Measurements from ENCODE around the gene CGNL1.

CGNL1 gene

GRCh38 chr15:57481038-57481705 lies 104.9 kb downstream of the CGNL1 start:
- in situ Hi-C loops (cut with MboI; ENCODE audit: low pct_unique_long_range_greater_than_20kb, low sequenced_read_pairs, unreplicated experiment): no loop called here

GRCh38 chr15:57485869-57486268 lies 109.6 kb downstream of the CGNL1 start:
- DNase-seq (ENCODE audit: low spot score): no peak
- no peak for TF ChIP-seq CTCF (IDR thresholded peaks at IDR 0.05; ENCODE audit: extremely low read depth, insufficient read depth, missing control alignments)
- in situ Hi-C loops (cut with MboI; ENCODE audit: low pct_unique_long_range_greater_than_20kb, low sequenced_read_pairs, unreplicated experiment): no loop called here

More at GRCh38 chr15:57481038-57481705, 104.9 kb downstream of the CGNL1 start:
- no peak for DNase-seq (ENCODE audit: low spot score)
- no peak for TF ChIP-seq CTCF (IDR thresholded peaks at IDR 0.05; ENCODE audit: extremely low read depth, insufficient read depth, missing control alignments)

GRCh38 chr15:57486833-57487232 lies 110.5 kb downstream of the CGNL1 start:
- in situ Hi-C loops (cut with MboI; ENCODE audit: low pct_unique_long_range_greater_than_20kb, low sequenced_read_pairs, unreplicated experiment): no loop called here
- no peak for DNase-seq (ENCODE audit: low spot score)
- no peak for TF ChIP-seq CTCF (IDR thresholded peaks at IDR 0.05; ENCODE audit: extremely low read depth, insufficient read depth, missing control alignments)

GRCh38 chr15:57489122-57489521 lies 112.8 kb downstream of the CGNL1 start:
- TF ChIP-seq CTCF (IDR thresholded peaks at IDR 0.05; ENCODE audit: extremely low read depth, insufficient read depth, missing control alignments): no peak
- in situ Hi-C loops (cut with MboI; ENCODE audit: low pct_unique_long_range_greater_than_20kb, low sequenced_read_pairs, unreplicated experiment): no loop called here
- DNase-seq (ENCODE audit: low spot score): no peak

- TF ChIP-seq CTCF (IDR thresholded peaks at IDR 0.05; ENCODE audit: extremely low read depth, insufficient read depth, missing control alignments): no peak
- no peak for DNase-seq (ENCODE audit: low spot score)
- in situ Hi-C loops (cut with MboI; ENCODE audit: low pct_unique_long_range_greater_than_20kb, low sequenced_read_pairs, unreplicated experiment): no loop called here
These were observed 117.0 kb downstream of the CGNL1 start for GRCh38 chr15:57493351-57493750.

- in situ Hi-C loops (cut with MboI; ENCODE audit: low pct_unique_long_range_greater_than_20kb, low sequenced_read_pairs, unreplicated experiment): no loop called here
- no peak for TF ChIP-seq CTCF (IDR thresholded peaks at IDR 0.05; ENCODE audit: extremely low read depth, insufficient read depth, missing control alignments)
- no peak for DNase-seq (ENCODE audit: low spot score)
These were observed 118.3 kb downstream of the CGNL1 start for GRCh38 chr15:57494581-57494980.
